Natural killer cell (primary cell): ENCODE measurements around the gene RAPGEF3. TPM values are rescaled to one million over a fixed set of nuclear protein-coding genes. Genes with fewer than 3 reads are reported as not detected.

Experiments
- ATAC-seq, 3 donors: fragments of 150-1000 bp in 2 of 3; fragments of 200-7000 bp in 1 of 3; cut with Tn5 transposase; 1 replicate in 1 of 3; 2 replicates in 2 of 3; pipeline ENCODE4 v1.10.0; 2021; ENCODE audit warnings: mild to moderate bottlenecking in 2 of 3, moderate library complexity in 2 of 3
- DNase-seq, 2 donors: peaks; one replicate each; pipeline versions ENCODE4 v3.0.0 to v3.0.0-alpha.2; 2013 to 2021; ENCODE audit warnings: mixed read lengths in 1 of 2
- H3K27ac ChIP-seq: one replicate; pipeline ENCODE4 v1.5.1; 2013; ENCODE audit warnings: mild to moderate bottlenecking, low read length
- H3K27me3 ChIP-seq: one replicate; pipeline ENCODE4 v1.6.1; 2013; ENCODE audit warnings: low read length; ENCODE audit not compliant: control insufficient read depth, insufficient read depth
- H3K36me3 ChIP-seq: one replicate; pipeline ENCODE4 v1.6.1; 2013; ENCODE audit warnings: low read length; ENCODE audit not compliant: control insufficient read depth, insufficient read depth
- H3K4me1 ChIP-seq: one replicate; pipeline ENCODE4 v1.6.1; 2013; ENCODE audit warnings: low read length; ENCODE audit not compliant: control insufficient read depth, insufficient read depth
- H3K4me3 ChIP-seq: one replicate; pipeline ENCODE4 v1.5.1; 2013; ENCODE audit warnings: low read length
- H3K9me3 ChIP-seq: one replicate; pipeline ENCODE4 v1.6.1; 2013; ENCODE audit warnings: low read length; ENCODE audit not compliant: control insufficient read depth, insufficient read depth
- H3K27ac Mint-ChIP-seq, 2 donors: one replicate each; pipeline ENCODE4 v1.8.0; 2022; ENCODE audit warnings: mild to moderate bottlenecking in 2 of 2, mixed read lengths in 2 of 2, moderate library complexity in 1 of 2
- H3K27me3 Mint-ChIP-seq, 2 donors: one replicate each; pipeline ENCODE4 v1.8.0; 2022; ENCODE audit warnings: low read depth in 2 of 2, mixed read lengths in 2 of 2
- H3K36me3 Mint-ChIP-seq: one replicate; pipeline ENCODE4 v1.8.0; 2022; ENCODE audit warnings: mixed read lengths
- H3K4me1 Mint-ChIP-seq, 2 donors: one replicate each; pipeline ENCODE4 v1.8.0; 2022; ENCODE audit warnings: mixed read lengths in 2 of 2
- H3K4me3 Mint-ChIP-seq: one replicate; pipeline ENCODE4 v1.8.0; 2022; ENCODE audit warnings: mild to moderate bottlenecking, moderate library complexity, mixed read lengths
- H3K9me3 Mint-ChIP-seq, 2 donors: one replicate each; pipeline ENCODE4 v1.8.0; 2022; ENCODE audit warnings: mixed read lengths in 2 of 2
- CTCF ChIP-seq: fragments of 200-600 bp; IDR thresholded peaks from one replicate; pipeline ENCODE4 v1.8.0; 2022; ENCODE audit warnings: antibody characterized with exemption
- WGBS: methylation state at CpG from one replicate; pipeline ENCODE4 v1.1.7; 2013; ENCODE audit warnings: missing lambda C conversion rate; ENCODE audit not compliant: insufficient coverage; 5-methylcytosine and 5-hydroxymethylcytosine counted together
- intact Hi-C: fragments of 100-400 bp; cut with micrococcal nuclease; formaldehyde crosslinking; loops from one replicate; pipeline ENCODE4 v1.14.2; 2022
- total RNA-seq, 4 donors: library from RNA; stranded (reverse); fragments of 120-200 nt in 1 of 4; gene quantifications; one replicate each; pipeline versions ENCODE4 v1.2.3 to v1.2.4, GENCODE V29; 2013 to 2022

Gene RAPGEF3
- total RNA-seq, 3 donors from 2014 or later (not counting 1 experiment from before 2014, with no cell fraction given) = 0.23 to 0.73 (median 0.49) TPM

GRCh38 chr12:47762850-47763465 lies 4.3 kb upstream of the RAPGEF3 start:
- no peak overlapping the region for H3K27ac ChIP-seq
- peaks cover 30% of the 10 kb centered on the region for H3K4me1 ChIP-seq
- no peaks in the 10 kb centered on the region for H3K9me3 ChIP-seq
- WGBS = 100% methylated on average over 2 of the region's 3 CpGs
- no peak for ATAC-seq
- intact Hi-C loops = no loop called here
- no peaks in the 10 kb centered on the region for H3K27me3 ChIP-seq
- no peak overlapping the region for H3K27ac Mint-ChIP-seq
- peaks cover 0 to 12% of the 10 kb centered on the region in 2 donors for H3K4me1 Mint-ChIP-seq
- H3K27me3 Mint-ChIP-seq = peaks cover 9 to 13% of the 10 kb centered on the region in 2 donors
- H3K36me3 ChIP-seq = no peaks in the 10 kb centered on the region
- no peaks in the 10 kb centered on the region for H3K9me3 Mint-ChIP-seq
- TF ChIP-seq CTCF = no peak
- H3K4me3 ChIP-seq = no peak overlapping the region
- no peak overlapping the region for H3K4me3 Mint-ChIP-seq
- no peak for DNase-seq
- H3K36me3 Mint-ChIP-seq = no peaks in the 10 kb centered on the region

- H3K27me3 ChIP-seq = no peaks in the 10 kb centered on the region
- H3K27me3 Mint-ChIP-seq = peaks cover 4 to 8% of the 10 kb centered on the region in 2 donors
- no peak for ATAC-seq
These were observed 171 bp downstream of the RAPGEF3 start for GRCh38 chr12:47758584-47758833.

GRCh38 chr12:47757840-47758583 lies 668 bp downstream of the RAPGEF3 start:
- H3K4me1 Mint-ChIP-seq = peaks cover 6 to 21% of the 10 kb centered on the region in 2 donors
- no peaks in the 10 kb centered on the region for H3K36me3 Mint-ChIP-seq
- intact Hi-C loops = loop anchor here (2.0 kb wide), 1 partner anchor 15 kb away; no protein-coding TSS in a partner anchor
- no peaks in the 10 kb centered on the region for H3K9me3 Mint-ChIP-seq
- H3K27ac Mint-ChIP-seq = no peak overlapping the region
- no peaks in the 10 kb centered on the region for H3K9me3 ChIP-seq
- H3K27ac ChIP-seq = no peak overlapping the region
- no peak for ATAC-seq
- 52% methylated on average over 20 of the region's 20 CpGs for WGBS
- H3K4me3 ChIP-seq = peak overlapping the region; percentile 60
- no peak for DNase-seq
- H3K4me3 Mint-ChIP-seq = peak overlapping the region; percentile 74
- peaks cover 33% of the 10 kb centered on the region for H3K4me1 ChIP-seq
- no peak for TF ChIP-seq CTCF
- H3K27me3 Mint-ChIP-seq = peaks cover 4 to 8% of the 10 kb centered on the region in 2 donors
- H3K36me3 ChIP-seq = no peaks in the 10 kb centered on the region
- no peaks in the 10 kb centered on the region for H3K27me3 ChIP-seq

More at GRCh38 chr12:47758584-47758833, 171 bp downstream of the RAPGEF3 start:
- H3K4me3 Mint-ChIP-seq = peak overlapping the region; percentile 74
- H3K9me3 Mint-ChIP-seq = no peaks in the 10 kb centered on the region
- peak overlapping the region in 1 of 2 donors; percentile 76 for H3K27ac Mint-ChIP-seq
- H3K9me3 ChIP-seq = no peaks in the 10 kb centered on the region
- no peaks in the 10 kb centered on the region for H3K36me3 ChIP-seq
- DNase-seq = no peak
- 5% methylated on average over 10 of the region's 10 CpGs for WGBS
- H3K27ac ChIP-seq = no peak overlapping the region
- peak overlapping the region; percentile 60 for H3K4me3 ChIP-seq
- peaks cover 33% of the 10 kb centered on the region for H3K4me1 ChIP-seq
- intact Hi-C loops = loop anchor here (2.0 kb wide), 1 partner anchor 16 kb away; no protein-coding TSS in a partner anchor
- peaks cover 6 to 21% of the 10 kb centered on the region in 2 donors for H3K4me1 Mint-ChIP-seq
- no peak for TF ChIP-seq CTCF
- no peaks in the 10 kb centered on the region for H3K36me3 Mint-ChIP-seq
